HUES6 (cell line): ENCODE measurements around the gene SMIM41.

Source experiments
- H3K27ac ChIP-seq: 2 replicates; pipeline ENCODE4 v1.7.0; 2013; ENCODE audit warnings: low read depth, mild to moderate bottlenecking, low read length, inconsistent platforms
- H3K27me3 ChIP-seq: 2 replicates; pipeline ENCODE4 v1.6.1; 2013; ENCODE audit warnings: low read length; ENCODE audit not compliant: control insufficient read depth, insufficient read depth
- H3K36me3 ChIP-seq: 2 replicates; pipeline ENCODE4 v1.6.1; 2013; ENCODE audit warnings: low read length; ENCODE audit not compliant: control insufficient read depth, insufficient read depth
- H3K4me1 ChIP-seq: 2 replicates; pipeline ENCODE4 v1.6.1; 2013; ENCODE audit warnings: low read length; ENCODE audit not compliant: control insufficient read depth, insufficient read depth
- H3K4me3 ChIP-seq: 2 replicates; pipeline ENCODE4 v1.5.1; 2013; ENCODE audit warnings: low read depth, low read length
- H3K9ac ChIP-seq: one replicate; pipeline ENCODE4 v1.6.1; 2013; ENCODE audit warnings: mild to moderate bottlenecking, low read length
- H3K9me3 ChIP-seq: 2 replicates; pipeline ENCODE4 v1.6.1; 2013; ENCODE audit warnings: low read depth, low read length; ENCODE audit not compliant: control insufficient read depth, insufficient read depth

Gene SMIM41

GRCh38 chr12:52069327-52070184, 9.9 kb upstream of the SMIM41 start, which contains the start of gene ATG101:
Gene ATG101 (plus strand): TSS chr12:52069978. CDS start chr12:52073651, 3,673 bp downstream.
- peak within 1 kb of the TSS; percentile 100 for H3K27ac ChIP-seq

GRCh38 chr12:52070185-52070925, 9.1 kb upstream of the SMIM41 start:
- peak overlapping the region; percentile 98 for H3K4me3 ChIP-seq
- H3K4me1 ChIP-seq = peaks cover 6% of the 10 kb centered on the region; the same call in 1 of the 2 replicates
- H3K9ac ChIP-seq = peak overlapping the region; percentile 99
- peak overlapping the region; percentile 100 for H3K27ac ChIP-seq
- peaks cover 16% of the 10 kb centered on the region for H3K27me3 ChIP-seq
- H3K36me3 ChIP-seq = peaks cover 33% of the 10 kb centered on the region
- no peaks in the 10 kb centered on the region for H3K9me3 ChIP-seq

More at GRCh38 chr12:52069327-52070184, 9.9 kb upstream of the SMIM41 start, which contains the start of gene ATG101:
- Histone ChIP-seq H3K4me1 (peaks cover 6% of the 10 kb centered on the region; the same call in 1 of the 2 replicates), H3K27me3 (peaks cover 16% of the 10 kb centered on the region), H3K9ac (peak within 1 kb of the TSS; percentile 99), H3K4me3 (peak within 1 kb of the TSS; percentile 98), H3K9me3 (no peaks in the 10 kb centered on the region), H3K36me3 (peaks cover 25% of the 10 kb centered on the region)

- Histone ChIP-seq H3K9me3 (no peaks in the 10 kb centered on the region), H3K4me3 (no peak overlapping the region), H3K36me3 (peaks cover 66% of the 10 kb centered on the region), H3K9ac (no peak overlapping the region), H3K4me1 (peaks cover 6% of the 10 kb centered on the region; the same call in 1 of the 2 replicates), H3K27me3 (no peaks in the 10 kb centered on the region), H3K27ac (no peak overlapping the region)
Observed at GRCh38 chr12:52073531-52074381, 5.7 kb upstream of the SMIM41 start.

- no peak overlapping the region for H3K9ac ChIP-seq
- H3K4me3 ChIP-seq = no peak overlapping the region
- H3K4me1 ChIP-seq = peaks cover 3% of the 10 kb centered on the region; the same call in 1 of the 2 replicates
- H3K9me3 ChIP-seq = no peaks in the 10 kb centered on the region
- peaks cover 68% of the 10 kb centered on the region for H3K36me3 ChIP-seq
- no peak overlapping the region for H3K27ac ChIP-seq
- H3K27me3 ChIP-seq = no peaks in the 10 kb centered on the region
Observed at GRCh38 chr12:52074971-52075724, 4.4 kb upstream of the SMIM41 start.

- peaks cover 68% of the 10 kb centered on the region for H3K36me3 ChIP-seq
- H3K9me3 ChIP-seq = no peaks in the 10 kb centered on the region
- H3K4me3 ChIP-seq = no peak overlapping the region
- peaks cover 13% of the 10 kb centered on the region; the same call in 1 of the 2 replicates for H3K4me1 ChIP-seq
- H3K27me3 ChIP-seq = no peaks in the 10 kb centered on the region
- H3K27ac ChIP-seq = no peak overlapping the region
- no peak overlapping the region for H3K9ac ChIP-seq
Observed at GRCh38 chr12:52076811-52077210, 2.7 kb upstream of the SMIM41 start.

GRCh38 chr12:52078276-52078675, 1.2 kb upstream of the SMIM41 start:
- no peak overlapping the region for H3K27ac ChIP-seq
- no peak overlapping the region for H3K9ac ChIP-seq
- no peak overlapping the region for H3K4me3 ChIP-seq
- H3K36me3 ChIP-seq = peaks cover 56% of the 10 kb centered on the region
- H3K4me1 ChIP-seq = peaks cover 23% of the 10 kb centered on the region
- H3K27me3 ChIP-seq = no peaks in the 10 kb centered on the region
- H3K9me3 ChIP-seq = no peaks in the 10 kb centered on the region

- H3K27me3 ChIP-seq = no peaks in the 10 kb centered on the region
- H3K36me3 ChIP-seq = peaks cover 32% of the 10 kb centered on the region
- no peak overlapping the region for H3K27ac ChIP-seq
- H3K4me1 ChIP-seq = peaks cover 23% of the 10 kb centered on the region
- no peak overlapping the region for H3K4me3 ChIP-seq
- no peaks in the 10 kb centered on the region for H3K9me3 ChIP-seq
- no peak overlapping the region for H3K9ac ChIP-seq
Observed at GRCh38 chr12:52080403-52081251, 1.1 kb downstream of the SMIM41 start.

- no peaks in the 10 kb centered on the region for H3K9me3 ChIP-seq
- H3K36me3 ChIP-seq = peaks cover 26% of the 10 kb centered on the region
- H3K27ac ChIP-seq = no peak overlapping the region
- H3K9ac ChIP-seq = no peak overlapping the region
- H3K4me3 ChIP-seq = no peak overlapping the region
- H3K4me1 ChIP-seq = peaks cover 23% of the 10 kb centered on the region
- no peaks in the 10 kb centered on the region for H3K27me3 ChIP-seq
Observed at GRCh38 chr12:52081263-52081733, 1.8 kb downstream of the SMIM41 start.

GRCh38 chr12:52082026-52082668, 2.6 kb downstream of the SMIM41 start:
- H3K9ac ChIP-seq = no peak overlapping the region
- H3K4me3 ChIP-seq = no peak overlapping the region
- H3K27me3 ChIP-seq = no peaks in the 10 kb centered on the region
- no peaks in the 10 kb centered on the region for H3K9me3 ChIP-seq
- peaks cover 23% of the 10 kb centered on the region for H3K4me1 ChIP-seq
- peaks cover 18% of the 10 kb centered on the region for H3K36me3 ChIP-seq
- H3K27ac ChIP-seq = no peak overlapping the region
